H4 (cell line): Measurements from ENCODE around the gene BARHL1. TPM values are rescaled to one million over a fixed set of nuclear protein-coding genes. Genes with fewer than 3 reads are reported as not detected.

Experiments used
- DNase-seq: peaks from one replicate; pipeline ENCODE4 v3.0.0-alpha.2; 2015; ENCODE audit warnings: low spot score
- total RNA-seq: library from RNA; depleted of rRNA; stranded (reverse); fragments of >200 nt; shearing (Covaris generic); gene quantifications from 2 replicates; pipeline ENCODE4 v1.2.3, GENCODE V29; 2014; rRNA removed

Gene BARHL1
- total RNA-seq, 1 experiment from 2014 or later = not detected

GRCh38 chr9:132610661-132611060 lies 28.3 kb downstream of the BARHL1 start:
- DNase-seq = no peak

- DNase-seq = no peak
Measured at GRCh38 chr9:132614324-132614723, 31.9 kb downstream of the BARHL1 start.

GRCh38 chr9:132615774-132616173 lies 33.4 kb downstream of the BARHL1 start:
- no peak for DNase-seq

- no peak for DNase-seq
Measured at GRCh38 chr9:132616725-132617124, 34.3 kb downstream of the BARHL1 start.

- no peak for DNase-seq
Measured at GRCh38 chr9:132622159-132622558, 39.8 kb downstream of the BARHL1 start.

GRCh38 chr9:132626285-132626684 lies 43.9 kb downstream of the BARHL1 start:
- no peak for DNase-seq

GRCh38 chr9:132627106-132627505 lies 44.7 kb downstream of the BARHL1 start:
- DNase-seq = no peak

DNA sequence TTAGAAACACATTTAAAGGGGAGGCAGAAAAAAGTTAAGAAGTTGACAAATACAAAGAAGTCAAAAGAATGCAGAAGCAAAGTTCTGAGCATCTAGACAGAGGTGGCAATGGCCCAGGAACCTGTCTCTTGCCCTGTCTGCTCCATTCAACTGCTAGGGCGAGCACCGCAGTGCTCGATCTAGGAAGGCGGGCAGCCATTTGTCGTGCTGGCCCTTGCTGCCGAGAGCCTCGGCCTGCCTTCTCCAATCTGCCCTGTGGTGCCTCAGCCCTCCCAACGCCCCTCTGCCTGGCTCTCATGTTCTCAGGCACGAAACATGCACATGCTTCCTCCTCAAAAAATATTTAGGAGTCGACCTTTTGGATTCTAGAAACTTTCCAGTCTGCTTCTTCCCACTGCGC lies 45.2 kb downstream of the BARHL1 start:
- DNase-seq = no peak

- DNase-seq = no peak
Measured at GRCh38 chr9:132628746-132629145, 46.3 kb downstream of the BARHL1 start.

- no peak for DNase-seq
Measured at GRCh38 chr9:132630116-132630515, 47.7 kb downstream of the BARHL1 start.

DNA sequence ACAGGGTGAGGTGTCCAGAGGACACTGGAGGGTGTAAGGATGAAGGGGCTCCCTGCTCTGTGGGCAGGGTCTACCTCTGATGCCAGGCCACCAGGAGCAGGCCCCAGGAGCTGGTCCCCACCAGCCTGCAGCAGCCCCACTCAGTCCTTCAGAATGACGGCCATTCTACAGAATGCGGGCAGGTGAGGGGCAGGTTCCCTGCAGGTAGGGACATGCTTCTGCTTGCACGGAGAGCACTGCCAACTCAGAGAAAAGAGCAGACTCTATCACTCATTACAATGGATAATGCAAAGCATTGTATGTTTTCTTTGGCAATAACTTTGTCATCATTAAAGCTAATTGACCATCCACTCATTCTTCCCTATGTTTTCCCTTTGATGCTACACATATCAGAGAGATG lies 48.4 kb downstream of the BARHL1 start:
- DNase-seq = no peak

- DNase-seq = no peak
Measured at GRCh38 chr9:132631280-132631679, 48.9 kb downstream of the BARHL1 start.

GRCh38 chr9:132631685-132632084 lies 49.3 kb downstream of the BARHL1 start:
- no peak for DNase-seq

DNA sequence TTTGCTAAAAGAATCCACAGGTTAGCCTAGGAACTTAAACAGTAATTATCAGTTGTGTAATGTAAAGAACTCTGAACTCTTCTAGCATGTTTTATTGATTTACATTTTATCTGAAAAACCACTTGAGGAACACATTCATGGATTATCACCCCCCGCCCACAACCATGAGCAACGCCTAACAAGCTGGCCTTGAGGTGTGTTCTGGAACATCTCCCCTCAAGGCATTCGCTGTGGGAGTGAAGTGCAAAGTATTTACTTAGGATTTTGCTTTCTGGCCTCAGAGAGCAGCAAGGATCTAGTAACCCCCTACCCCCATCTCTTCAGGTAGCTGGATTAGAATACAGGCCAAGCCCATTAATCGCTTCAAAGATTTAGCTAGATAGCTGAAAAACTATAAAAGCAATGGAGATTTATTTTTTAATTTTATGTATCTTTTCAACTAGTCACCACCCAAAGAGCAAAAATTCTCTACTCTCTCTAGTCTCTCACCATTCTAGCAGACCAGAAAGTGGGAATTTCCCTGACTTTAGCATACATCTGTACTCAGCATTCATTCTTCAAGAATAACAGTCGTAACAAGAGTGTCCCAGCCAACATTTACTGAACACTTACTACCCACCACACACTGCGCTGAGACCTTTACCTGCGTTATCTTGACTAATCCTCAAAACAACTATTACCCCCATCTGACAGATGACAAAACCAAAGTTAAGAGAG lies 50.2 kb downstream of the BARHL1 start:
- no peak for DNase-seq

GRCh38 chr9:132634327-132634726 lies 51.9 kb downstream of the BARHL1 start:
- DNase-seq = no peak

DNA sequence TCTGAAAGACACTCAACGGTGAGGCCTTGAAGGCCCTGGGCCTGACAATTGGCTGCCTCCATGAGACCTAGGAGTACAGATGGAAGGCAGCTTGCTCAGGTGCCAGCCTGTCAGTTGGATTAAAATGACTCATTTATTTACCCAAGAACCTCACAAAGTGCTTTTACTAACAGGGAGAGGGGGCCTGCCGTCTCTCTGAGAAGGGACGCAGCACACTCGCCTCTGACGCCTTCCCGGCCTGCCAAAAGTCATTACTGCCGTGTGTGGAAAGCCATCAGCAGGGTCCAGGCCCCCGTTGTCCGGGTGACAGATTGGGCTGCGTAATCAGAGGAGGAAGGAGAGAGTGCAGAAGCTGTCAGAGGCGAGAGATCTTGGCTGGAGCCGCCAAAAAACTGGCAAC lies 54.9 kb downstream of the BARHL1 start:
- no peak for DNase-seq

DNA sequence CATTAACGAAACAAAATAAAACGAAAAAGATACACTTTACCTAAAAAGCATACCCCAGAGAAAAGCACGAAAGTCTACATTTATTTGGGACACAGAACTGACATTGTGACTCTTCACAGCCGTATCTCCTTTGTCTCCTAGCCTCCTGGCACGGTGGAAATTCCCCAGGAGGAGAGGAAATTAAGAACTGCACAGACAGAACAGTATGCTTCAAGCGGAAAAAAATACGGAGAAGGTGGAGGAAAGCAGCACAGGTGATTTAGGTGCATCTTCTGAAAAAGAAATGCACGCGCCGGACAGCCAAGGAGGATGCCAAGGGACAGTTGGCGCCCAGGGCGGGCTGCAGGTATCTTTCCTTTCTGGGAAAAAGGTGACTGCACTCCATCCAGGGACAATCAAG lies 55.4 kb downstream of the BARHL1 start:
- DNase-seq = no peak

GRCh38 chr9:132638240-132638639 lies 55.8 kb downstream of the BARHL1 start:
- no peak for DNase-seq

DNA sequence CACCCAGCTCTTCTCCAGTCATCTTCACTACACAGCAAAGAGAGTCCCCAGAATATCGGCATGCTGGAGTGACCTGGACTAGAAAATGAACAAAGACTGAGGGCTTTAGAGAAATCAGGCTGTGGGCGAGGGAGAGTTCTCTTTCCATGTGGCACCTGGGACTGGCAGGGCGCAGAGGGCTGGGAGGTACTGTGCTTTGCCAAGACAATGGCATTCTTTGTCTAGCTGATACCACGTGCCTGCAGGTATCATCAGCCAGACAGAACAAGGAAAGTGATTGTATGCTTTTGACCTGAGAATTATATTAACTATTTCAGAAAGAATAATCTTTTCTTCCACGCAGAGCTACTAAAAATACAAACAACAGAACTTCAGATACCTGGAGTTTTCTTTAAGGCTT lies 56.9 kb downstream of the BARHL1 start:
- DNase-seq = no peak

Other genes starting within 250 kb of the BARHL1 start
- gene SETX, start 227.6 kb upstream of the BARHL1 start, total RNA-seq = 13.4 and 16.7 TPM in 2 replicates
- gene TTF1, start 175.8 kb upstream of the BARHL1 start, total RNA-seq = 13.9 and 24.6 TPM in 2 replicates
- gene CFAP77, start 172.4 kb upstream of the BARHL1 start, total RNA-seq = not detected in 2 replicates
- 14.8 and 16.0 TPM in 2 replicates for gene DDX31, start 87.4 kb downstream of the BARHL1 start, total RNA-seq
- 11.4 and 12.4 TPM in 2 replicates for gene GTF3C4, start 87.9 kb downstream of the BARHL1 start, total RNA-seq